ENCODE measurements around the gene IFFO2.
"Not testable (repeated sequence)": the region's sequence is repeated elsewhere in the genome, so short reads cannot be mapped to it uniquely, and the experiment has no call there.

IFFO2 gene

DNA sequence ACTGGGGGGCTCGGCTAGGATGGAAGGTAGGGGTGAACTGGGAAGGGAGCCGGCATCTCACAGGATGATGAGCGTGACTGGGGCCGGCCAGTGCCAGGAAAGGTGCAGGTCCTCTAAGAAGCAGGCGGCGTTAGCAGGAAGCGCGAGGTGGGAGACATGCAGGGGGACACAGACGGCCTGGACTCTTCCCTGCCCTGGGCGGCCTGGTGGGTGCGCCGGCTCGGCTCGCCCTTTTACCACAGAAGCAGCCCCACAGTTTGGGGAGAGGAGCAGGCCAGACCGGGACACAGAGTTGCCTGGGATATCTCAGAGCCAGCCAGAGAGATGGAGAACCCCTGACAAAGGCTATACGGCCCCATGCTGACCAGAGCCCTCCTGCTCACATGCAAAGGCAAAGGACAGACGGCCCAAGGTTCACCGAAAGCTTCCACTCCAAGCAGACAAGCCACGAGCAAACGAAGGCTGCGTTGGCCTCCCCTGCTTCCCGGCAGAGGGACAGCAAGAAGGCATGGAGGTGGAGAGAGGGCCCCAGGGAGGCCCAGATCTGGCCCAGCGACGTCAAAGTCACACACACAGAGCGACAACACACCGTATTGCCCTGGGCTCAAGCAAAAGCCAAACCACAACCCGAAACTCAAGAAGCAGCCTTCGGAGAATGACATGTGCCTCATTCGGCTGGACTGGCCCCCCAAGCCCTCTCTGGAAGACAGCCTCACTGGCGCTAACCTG lies 39.2 kb downstream of the IFFO2 start:
- DNase-seq: no peak

GRCh38 chr1:18915341-18915740 lies 41.1 kb downstream of the IFFO2 start:
- no peak for DNase-seq

DNA sequence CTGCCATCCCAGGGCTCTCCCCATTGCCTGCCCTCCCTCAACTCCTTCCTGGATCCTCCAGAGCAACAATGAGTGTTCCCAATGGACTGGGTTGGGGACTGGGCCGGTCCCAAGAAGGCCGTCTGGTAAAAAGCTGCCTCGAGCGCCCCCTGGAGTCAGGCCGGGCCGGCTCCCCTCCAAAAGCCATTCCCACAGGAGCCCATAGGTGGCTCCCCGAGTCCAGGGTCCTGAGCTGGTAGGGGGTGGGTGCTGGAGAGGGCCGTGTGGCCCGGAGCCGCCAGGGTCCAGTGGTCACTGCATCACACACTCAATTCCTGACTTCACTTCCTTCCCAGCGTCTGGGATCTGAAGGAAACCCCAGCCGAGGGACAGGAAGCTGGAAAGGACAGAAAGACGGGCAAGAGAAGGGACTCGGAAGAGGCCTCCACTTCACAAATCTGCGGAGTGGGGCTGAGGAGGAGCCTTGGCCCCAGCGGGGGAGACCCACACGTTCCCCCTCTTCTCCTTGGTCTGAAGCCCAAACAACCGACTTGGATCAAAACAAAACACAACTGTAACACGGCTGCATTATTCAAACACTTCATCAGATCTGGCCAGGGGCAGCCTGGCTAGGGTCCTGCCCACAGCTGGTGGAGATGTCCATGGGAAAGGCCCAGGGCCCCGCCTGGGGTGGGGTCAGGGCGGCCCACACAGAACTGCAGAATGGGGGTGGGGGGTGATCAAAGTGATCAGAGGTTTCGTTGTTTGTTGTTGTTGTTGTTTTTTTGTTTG lies 43.2 kb downstream of the IFFO2 start:
- peak; percentile 64 for DNase-seq

- DNase-seq: no peak
These were observed 43.9 kb downstream of the IFFO2 start for GRCh38 chr1:18912550-18912949.

GRCh38 chr1:18908911-18909771 lies 47.3 kb downstream of the IFFO2 start:
- DNase-seq: no peak

DNA sequence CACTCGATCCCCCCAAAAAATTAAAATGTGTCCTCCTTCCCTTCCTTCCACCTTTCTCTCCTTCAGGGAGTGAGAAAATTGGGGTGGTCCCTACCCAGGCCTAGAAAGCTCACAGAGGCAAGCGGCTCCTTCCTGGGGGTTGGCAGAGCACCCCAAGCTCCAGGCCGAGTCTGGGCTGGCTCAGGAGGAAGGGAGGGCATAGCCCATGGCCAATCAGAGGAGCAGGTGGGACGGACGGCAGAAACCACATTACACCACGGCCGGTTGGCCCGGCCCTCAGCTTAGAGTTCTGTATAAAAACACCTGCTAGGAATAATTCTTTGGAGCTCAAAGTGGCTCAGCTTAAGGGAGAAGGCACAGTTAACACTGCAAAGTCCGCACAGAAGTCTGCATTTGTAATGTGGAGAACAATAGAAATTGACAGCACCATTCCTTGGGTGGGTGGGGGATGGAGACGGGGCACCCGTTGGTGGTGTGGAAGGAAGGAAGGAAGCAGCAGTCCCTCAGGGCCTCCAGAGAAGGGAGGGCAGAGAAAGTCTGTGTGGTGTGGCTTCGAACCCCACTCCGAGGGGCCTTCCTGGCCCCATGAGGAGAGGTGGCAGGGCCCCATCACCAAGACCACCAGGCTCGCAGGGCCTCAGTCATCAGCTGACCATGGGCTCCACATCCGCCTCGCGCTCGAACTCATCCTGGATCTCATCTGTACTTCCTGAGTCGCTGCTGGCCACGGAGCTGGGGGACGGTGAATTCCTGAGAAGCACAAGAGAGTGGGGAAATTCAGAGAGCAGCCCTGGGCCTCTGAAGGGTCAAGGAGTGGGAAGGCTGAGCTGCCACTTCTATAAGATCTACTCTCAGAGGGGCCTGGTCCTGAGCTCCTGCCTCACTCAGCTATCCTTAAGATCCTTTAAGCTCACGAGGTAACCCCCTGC lies 48.3 kb downstream of the IFFO2 start:
- DNase-seq: no peak

- DNase-seq: peak; percentile 43
These were observed 49.2 kb downstream of the IFFO2 start for GRCh38 chr1:18907021-18907916.

- no peak for DNase-seq
These were observed 53.2 kb downstream of the IFFO2 start for GRCh38 chr1:18903291-18903756.

DNA sequence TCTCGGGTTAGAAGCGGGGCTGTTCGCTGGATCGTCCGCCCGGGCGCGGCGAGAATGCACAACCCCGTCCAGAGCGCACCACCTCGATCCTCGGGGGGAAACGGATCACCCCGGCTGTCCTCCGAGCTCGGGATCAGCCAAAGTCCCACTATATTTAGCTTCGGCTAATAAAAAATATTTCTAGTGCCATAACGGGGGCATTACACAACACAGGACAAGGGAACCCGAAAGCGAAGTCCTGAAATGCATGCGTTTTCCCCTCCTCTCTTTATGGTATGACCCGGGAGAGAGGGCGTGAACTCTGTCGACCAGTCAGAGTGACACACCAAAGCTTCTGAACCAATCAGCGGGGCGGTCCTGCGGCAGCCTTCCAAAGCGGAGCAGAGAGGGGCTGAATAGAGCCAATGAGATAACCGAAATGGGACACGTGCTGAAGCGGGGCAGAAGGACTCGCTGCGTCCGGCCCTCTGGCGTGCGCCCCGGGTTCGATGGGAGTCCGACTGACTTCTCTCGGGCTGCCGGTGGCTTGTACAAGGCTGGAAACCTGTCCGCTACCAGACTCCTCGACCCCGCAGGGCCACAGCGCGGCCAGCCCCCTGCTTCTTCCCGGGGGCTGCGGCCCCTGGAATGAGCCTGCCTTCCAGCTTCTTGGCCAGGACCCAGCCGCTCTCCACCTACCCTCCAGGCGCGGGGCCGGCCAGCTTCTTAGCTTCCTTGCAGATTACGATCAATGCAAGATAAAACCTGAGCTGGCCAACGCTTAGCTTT lies 53.8 kb downstream of the IFFO2 start, which contains the start of gene ALDH4A1:
Gene ALDH4A1, minus strand, starts transcription at position 33 of the 768 bp plus-strand sequence. Its CDS starts 32 bp downstream, at position 1.
- DNase-seq: peak; percentile 95

DNA sequence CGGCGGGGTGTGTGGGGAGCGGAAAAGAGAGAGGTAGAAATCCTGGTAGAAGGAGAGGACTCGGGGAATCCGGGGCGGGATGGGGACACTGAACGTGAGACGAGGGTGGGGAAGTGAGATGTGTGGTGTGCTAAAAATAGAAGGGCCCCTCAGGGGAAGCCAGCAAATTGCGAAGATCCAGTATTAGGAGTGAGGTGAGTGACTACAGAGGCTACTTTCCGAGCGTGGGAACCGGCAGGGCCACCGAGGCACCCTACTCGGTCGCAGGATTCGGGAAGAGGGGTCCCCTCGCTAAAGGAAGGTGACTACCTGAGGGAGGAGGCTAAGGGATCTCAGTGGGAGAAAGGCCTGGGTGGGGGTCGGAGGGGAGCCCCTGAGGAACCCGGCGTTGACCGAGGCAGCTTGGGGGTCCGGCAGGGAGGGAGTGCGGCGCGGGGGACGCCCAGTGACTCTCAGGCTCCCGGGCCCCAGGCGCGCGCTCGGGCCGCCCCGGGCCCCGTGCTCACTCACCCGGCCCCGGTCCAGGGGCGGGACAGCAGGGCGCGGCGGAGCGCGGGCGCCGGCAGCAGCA lies 54.4 kb downstream of the IFFO2 start:
- no peak for DNase-seq

GRCh38 chr1:18901147-18901951 lies 55.1 kb downstream of the IFFO2 start:
- DNase-seq: no peak

DNA sequence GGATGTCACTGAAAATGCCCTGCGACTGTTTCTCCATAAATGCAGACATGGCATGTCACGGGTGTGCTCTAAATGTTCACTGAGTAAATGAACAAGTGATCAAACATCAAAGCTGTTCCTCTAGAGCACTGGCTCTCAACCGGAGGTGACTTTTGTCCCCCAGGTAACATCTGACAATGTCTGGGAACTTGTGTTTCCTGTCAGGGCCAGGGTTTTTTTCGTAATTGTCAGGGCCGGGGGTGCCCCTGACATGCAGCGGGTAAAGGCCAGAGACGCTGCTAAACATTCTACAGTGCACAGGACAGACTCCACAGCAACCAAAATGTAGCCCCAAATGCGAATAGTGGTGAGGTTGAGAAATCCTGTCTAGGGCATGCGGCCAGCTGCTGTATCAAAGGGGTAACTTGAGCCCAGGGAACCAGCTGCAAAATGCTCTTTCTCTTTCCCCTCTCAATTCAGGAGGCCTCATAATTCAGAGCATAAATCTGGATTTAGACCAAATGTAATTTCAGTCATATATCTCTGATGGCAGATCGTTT lies 56.1 kb downstream of the IFFO2 start:
- no peak for DNase-seq

DNA sequence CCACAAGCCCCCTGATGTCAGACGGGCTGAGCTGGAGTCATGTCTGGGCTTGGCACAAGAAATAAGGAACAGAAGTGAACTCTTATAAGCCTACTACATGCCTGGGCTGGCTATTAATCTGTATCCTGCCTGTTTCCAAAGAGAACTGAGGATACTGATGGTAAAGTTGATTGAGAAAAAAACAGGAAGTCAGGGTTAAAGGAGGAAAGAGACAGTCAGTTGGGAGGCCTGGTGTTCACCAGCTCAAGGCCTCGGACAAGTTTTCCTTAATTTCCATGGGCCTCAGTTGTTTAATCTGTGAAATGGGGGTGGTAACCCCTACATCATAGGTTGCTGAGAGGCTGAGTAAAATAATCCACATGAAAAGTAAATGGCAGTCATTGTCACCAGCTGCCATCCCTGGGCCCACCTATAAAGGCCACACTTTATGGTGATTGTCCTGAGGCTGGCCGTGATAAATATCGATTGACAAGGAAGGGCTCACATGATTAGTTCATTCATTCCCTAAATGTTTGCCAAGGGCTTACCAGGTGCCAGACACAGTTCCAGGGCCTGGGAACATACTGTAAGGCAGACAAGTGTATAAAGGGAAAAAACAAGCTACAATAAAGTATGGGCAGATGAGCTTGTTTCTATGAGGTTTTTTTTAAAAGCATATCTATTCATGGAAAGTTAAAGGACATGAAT lies 57.0 kb downstream of the IFFO2 start:
- no peak for DNase-seq

GRCh38 chr1:18898567-18898966 lies 57.9 kb downstream of the IFFO2 start:
- no peak for DNase-seq

- DNase-seq: no peak
These were observed 61.2 kb downstream of the IFFO2 start for GRCh38 chr1:18895317-18895716.

GRCh38 chr1:18893120-18893519 lies 63.4 kb downstream of the IFFO2 start:
- no peak for DNase-seq

DNA sequence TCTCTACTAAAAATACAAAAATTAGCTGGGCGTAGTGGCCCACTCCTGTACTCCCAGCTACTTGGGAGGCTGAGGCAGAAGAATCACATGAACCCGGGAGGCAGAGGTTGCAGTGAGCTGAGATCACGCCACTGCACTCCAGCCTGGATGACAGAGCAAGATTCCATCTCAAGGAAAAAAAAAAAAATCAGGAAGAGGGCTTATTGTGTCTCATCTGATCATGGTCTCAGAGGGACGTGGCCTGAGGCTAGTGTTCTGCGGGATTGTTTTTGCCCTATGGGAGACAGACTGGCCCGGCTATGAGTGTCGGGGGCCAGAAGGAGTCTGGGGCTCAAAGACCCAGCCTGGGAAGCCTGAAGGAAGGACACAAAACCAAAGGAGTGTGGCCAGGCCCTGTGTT lies 64.6 kb downstream of the IFFO2 start:
- DNase-seq: not testable (repeated sequence)

DNA sequence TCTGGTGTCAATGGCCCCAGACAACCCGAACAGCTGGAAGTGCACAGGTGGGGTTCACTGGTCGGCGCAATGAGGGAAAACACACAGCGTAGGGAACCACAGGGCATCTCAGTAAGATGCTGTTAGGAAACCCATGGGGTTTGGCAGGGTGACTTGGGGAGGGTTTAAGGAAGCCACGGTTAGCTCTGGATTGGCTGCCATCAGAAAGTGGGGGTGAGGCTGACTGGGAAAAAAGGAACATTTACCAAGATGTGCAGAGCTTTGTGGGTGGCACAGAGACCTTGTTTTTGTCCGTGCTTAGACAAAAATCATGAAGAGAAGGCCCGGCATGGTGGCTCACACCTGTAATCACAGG lies 65.1 kb downstream of the IFFO2 start:
- no peak for DNase-seq

Measured in stimulated activated naive CD4-positive, alpha-beta T cell treated with Interleukin-2 at 50 U/mL for 16 hours (primary cell).